HCT116 (cell line): ENCODE data around the gene RAVER2. TPM values are rescaled to one million over a fixed set of nuclear protein-coding genes. Genes with fewer than 3 reads are reported as not detected.

Experiments
- ATAC-seq: fragments of 200-7000 bp; cut with Tn5 transposase; 2 replicates; pipeline ENCODE4 v1.9.1; 2020; ENCODE audit warnings: mild to moderate bottlenecking, moderate library complexity
- BruUV-seq: library from RNA; stranded (reverse); fragments of 400-500 nt; replicated peaks from 2 replicates; lab custom pipeline; 2021; lab: Mats Ljungman, UMichigan
- CTCF ChIA-PET: fragments of 300-600 bp; sonication (Branson Sonifier 250); formaldehyde crosslinking; loops from one replicate; lab custom pipeline; 2021; ENCODE audit warnings: antibody characterized with exemption; lab: Charles Lee
- POLR2A ChIA-PET: fragments of 300-600, 350-600 bp; sonication (Branson Sonifier 250); formaldehyde crosslinking; loops from one replicate; lab custom pipeline; 2021; ENCODE audit warnings: antibody characterized with exemption; lab: Charles Lee
- RAD21 ChIA-PET, 2 experiments: fragments of 300-600 bp; sonication (Branson Sonifier 250); formaldehyde crosslinking; loops; one replicate each; lab custom pipeline; 2023; ENCODE audit warnings: low total read pairs in 2 of 2; ENCODE audit not compliant: uncharacterized antibody in 2 of 2, unreplicated experiment in 2 of 2, low non-redundant PET in 1 of 2; lab: Charles Lee
- DNase-seq: peaks from one replicate; pipeline ENCODE4 v3.0.0-alpha.2; 2010; ENCODE audit warnings: low read depth, low spot score
- H2AFZ ChIP-seq: fragments of 200-600 bp; shearing (Covaris generic), sonication (generic); 2 replicates; pipeline ENCODE4 v1.6.1; 2017; ENCODE audit warnings: low read depth, mixed run types, mixed read lengths, antibody characterized with exemption, low read length; ENCODE audit not compliant: poor library complexity, severe bottlenecking
- H3K27ac ChIP-seq: 2 replicates; pipeline ENCODE4 v1.5.1; 2012; ENCODE audit warnings: low read depth, low read length
- H3K27me3 ChIP-seq: fragments of 200-600 bp; sonication (generic); 2 replicates; pipeline ENCODE4 v1.6.1; 2016; ENCODE audit warnings: mixed run types, low read length, mixed read lengths; ENCODE audit not compliant: insufficient read depth
- H3K36me3 ChIP-seq, 2 experiments: fragments of 200-500 bp in 1 of 2; fragments of 200-600 bp in 1 of 2; sonication (Bioruptor generic) in 1 of 2; sonication (generic) in 1 of 2; 2 replicates each; pipeline versions ENCODE4 v1.5.1 to v1.6.1; 2014 to 2016; ENCODE audit warnings: low read length in 2 of 2, inconsistent platforms in 1 of 2, mixed read lengths in 1 of 2, mixed run types in 1 of 2; ENCODE audit not compliant: insufficient read depth in 2 of 2, control insufficient read depth in 1 of 2
- H3K4me1 ChIP-seq, 2 experiments: fragments of 200-600 bp in 1 of 2; sonication (generic) in 1 of 2; 2 replicates each; pipeline versions ENCODE4 v1.5.1 to v1.6.1; 2012 to 2017; ENCODE audit warnings: low read length in 2 of 2, inconsistent platforms in 1 of 2, mild to moderate bottlenecking in 1 of 2, mixed read lengths in 1 of 2, mixed run types in 1 of 2, moderate library complexity in 1 of 2; ENCODE audit not compliant: insufficient read depth in 2 of 2, control insufficient read depth in 1 of 2
- H3K4me2 ChIP-seq: fragments of 200-600 bp; sonication (generic); 2 replicates; pipeline ENCODE4 v1.6.1; 2017; ENCODE audit warnings: mixed run types, low read length, mixed read lengths
- H3K4me3 ChIP-seq, 2 experiments: fragments of 200-600 bp in 1 of 2; sonication (generic) in 1 of 2; replicated peaks in 1 of 2; 2 replicates each; pipeline ENCODE4 v1.5.1; 2011 to 2016; ENCODE audit warnings: low read length in 2 of 2, control low read depth in 1 of 2, low read depth in 1 of 2, mild to moderate bottlenecking in 1 of 2, mixed read lengths in 1 of 2, mixed run types in 1 of 2
- H3K79me2 ChIP-seq: fragments of 200-600 bp; sonication (generic); 2 replicates; pipeline ENCODE4 v1.6.1; 2017; ENCODE audit warnings: mild to moderate bottlenecking, mixed run types, low read length, moderate library complexity, mixed read lengths; ENCODE audit not compliant: insufficient read depth
- H3K9ac ChIP-seq: fragments of 200-600 bp; sonication (generic); 2 replicates; pipeline ENCODE4 v1.6.1; 2016; ENCODE audit warnings: low read length, mixed read lengths
- H3K9me2 ChIP-seq: fragments of 200-600 bp; sonication (generic), shearing (Covaris generic); 2 replicates; pipeline ENCODE4 v1.6.1; 2017; ENCODE audit warnings: mixed run types, mild to moderate bottlenecking, moderate library complexity; ENCODE audit not compliant: insufficient read depth
- H3K9me3 ChIP-seq, 2 experiments: fragments of 200-500 bp in 1 of 2; fragments of 200-600 bp in 1 of 2; sonication (Bioruptor generic) in 1 of 2; sonication (generic) in 1 of 2; 2 replicates each; pipeline ENCODE4 v1.6.1; 2014 to 2017; ENCODE audit warnings: low read length in 2 of 2, mixed read lengths in 2 of 2, inconsistent platforms in 1 of 2, low read depth in 1 of 2, mild to moderate bottlenecking in 1 of 2, mixed run types in 1 of 2, moderate library complexity in 1 of 2; ENCODE audit not compliant: control insufficient read depth in 1 of 2, insufficient read depth in 1 of 2
- H4K20me1 ChIP-seq: fragments of 200-600 bp; sonication (generic), shearing (Covaris generic); 2 replicates; pipeline ENCODE4 v1.6.1; 2017; ENCODE audit warnings: mixed run types, mild to moderate bottlenecking, moderate library complexity; ENCODE audit not compliant: insufficient read depth
- ATF3 ChIP-seq: IDR thresholded peaks from 2 replicates; pipeline ENCODE4 v1.6.1; 2012
- CEBPB ChIP-seq: IDR thresholded peaks from 2 replicates; pipeline ENCODE4 v1.6.1; 2012; ENCODE audit warnings: low read depth
- CTCF ChIP-seq, 3 experiments: fragments of 200-600 bp in 1 of 3; sonication (generic) in 1 of 3; IDR thresholded peaks in 2 of 3; conservative IDR thresholded peaks in 1 of 3; 2 replicates each; pipeline ENCODE4 v1.5.1; 2012 to 2017; ENCODE audit warnings: low read depth in 2 of 3, low read length in 2 of 3, antibody characterized with exemption in 1 of 3, borderline replicate concordance in 1 of 3, control low read depth in 1 of 3, mild to moderate bottlenecking in 1 of 3, mixed read lengths in 1 of 3, mixed run types in 1 of 3, moderate library complexity in 1 of 3; ENCODE audit not compliant: insufficient read depth in 1 of 3
- EGR1 ChIP-seq: IDR thresholded peaks from 2 replicates; pipeline ENCODE4 v1.6.1; 2012; ENCODE audit warnings: low read depth
- ELF1 ChIP-seq: IDR thresholded peaks from 2 replicates; pipeline ENCODE4 v1.6.1; 2012; ENCODE audit warnings: low read depth, borderline replicate concordance
- FOSL1 ChIP-seq: IDR thresholded peaks from 2 replicates; pipeline ENCODE4 v1.6.1; 2012; ENCODE audit warnings: low read depth
- JUND ChIP-seq: IDR thresholded peaks from 2 replicates; pipeline ENCODE4 v1.6.1; 2012
- MAX ChIP-seq: IDR thresholded peaks from 2 replicates; pipeline ENCODE4 v1.6.1; 2012
- POLR2A ChIP-seq: IDR thresholded peaks from 2 replicates; pipeline ENCODE4 v1.7.0; 2011; ENCODE audit warnings: borderline replicate concordance; ENCODE audit not compliant: insufficient read depth, insufficient read length; ENCODE audit errors: extremely low read depth
- POLR2AphosphoS5 ChIP-seq: IDR thresholded peaks from 2 replicates; pipeline ENCODE4 v1.6.1; 2011; ENCODE audit warnings: mild to moderate bottlenecking, low read depth, low read length, moderate library complexity
- REST ChIP-seq: IDR thresholded peaks from 2 replicates; pipeline ENCODE4 v1.6.1; 2012; ENCODE audit warnings: low read depth
- SIN3A ChIP-seq: IDR thresholded peaks from 2 replicates; pipeline ENCODE4 v1.6.1; 2012; ENCODE audit warnings: low read depth
- SRF ChIP-seq: IDR thresholded peaks from 2 replicates; pipeline ENCODE4 v1.6.1; 2012; ENCODE audit warnings: low read depth
- ZNF274 ChIP-seq: fragments of 200-500 bp; sonication (Bioruptor generic); IDR thresholded peaks from 2 replicates; pipeline ENCODE4 v1.6.1; 2014; ENCODE audit warnings: mild to moderate bottlenecking, low read depth, low read length, inconsistent platforms
- intact Hi-C: fragments of 100-400 bp; cut with micrococcal nuclease; formaldehyde crosslinking; loops from 2 replicates; pipeline ENCODE4 v1.10.0; 2022
- total RNA-seq: library from RNA; stranded (reverse); gene quantifications from one replicate; pipeline ENCODE4 v1.2.1, GENCODE V29; 2021; ENCODE audit not compliant: unreplicated experiment

Gene RAVER2
- total RNA-seq, 1 experiment from 2014 or later, result 23.2 TPM

GRCh38 chr1:64846573-64847430, 101.9 kb downstream of the RAVER2 start:
- TF ChIP-seq CEBPB (no peak), EGR1 (no peak), JUND (no peak), MAX (no peak), FOSL1 (no peak)
- TF ChIP-seq, all 23 proteins: peak for 0
- intact Hi-C loops, result no loop called here
- H3K4me2 ChIP-seq, result no peak overlapping the region
- H3K27ac ChIP-seq, result no peak overlapping the region
- H3K4me3 ChIP-seq, result no peak overlapping the region
- ChIA-PET CTCF (no interaction called here), RAD21 (no interaction called here), POLR2A (no interaction called here)
- H3K27me3 ChIP-seq, result no peaks in the 10 kb centered on the region
- no peaks in the 10 kb centered on the region for H3K9me3 ChIP-seq
- H3K36me3 ChIP-seq, result 0 out of 4 replicates have a peak, but pooled peaks cover 0 to 2% of the 10 kb centered on the region in 2 experiments
- H3K4me1 ChIP-seq, result no peaks in the 10 kb centered on the region
- H4K20me1 ChIP-seq, result no peaks in the 10 kb centered on the region
- no peak overlapping the region for H3K9ac ChIP-seq
- H3K79me2 ChIP-seq, result no peaks in the 10 kb centered on the region
- no peak for DNase-seq
- ATAC-seq, result no peak
- H2AFZ ChIP-seq, result no peak overlapping the region
- BruUV-seq, result no TSS peak
- no peaks in the 10 kb centered on the region for H3K9me2 ChIP-seq

- no TSS peak for BruUV-seq
- Histone ChIP-seq H4K20me1 (no peaks in the 10 kb centered on the region), H3K36me3 (0 out of 4 replicates have a peak, but pooled peaks cover 0 to 2% of the 10 kb centered on the region in 2 experiments), H3K9ac (no peak overlapping the region), H3K27ac (no peak overlapping the region), H3K79me2 (no peaks in the 10 kb centered on the region), H3K4me1 (no peaks in the 10 kb centered on the region), H3K27me3 (no peaks in the 10 kb centered on the region), H3K9me3 (no peaks in the 10 kb centered on the region), H2AFZ (no peak overlapping the region), H3K9me2 (no peaks in the 10 kb centered on the region), H3K4me3 (no peak overlapping the region), H3K4me2 (no peak overlapping the region)
- intact Hi-C loops, result no loop called here
- no peak for DNase-seq
- RAD21 ChIA-PET, result no interaction called here
- POLR2A ChIA-PET, result no interaction called here
- ATAC-seq, result no peak
- CTCF ChIA-PET, result no interaction called here
- TF ChIP-seq SRF (no peak), SIN3A (no peak), MAX (no peak), ATF3 (no peak), POLR2A (no peak), REST (no peak), ELF1 (no peak), ZNF274 (no peak), CTCF (IDR thresholded peaks at IDR 0.05 in 2 of 3, conservative IDR thresholded peaks at IDR 0.05 in 1 of 3; ENCODE audit: borderline replicate concordance in 1 of 3, insufficient read depth in 1 of 3, low read depth in 2 of 3, low read length in 2 of 3) (no peak), POLR2AphosphoS5 (no peak), CEBPB (no peak)
Observed at GRCh38 chr1:64847666-64848065, 102.8 kb downstream of the RAVER2 start.
